ENCODE results near the gene MCHR1. TPM values are rescaled to one million over a fixed set of nuclear protein-coding genes. Genes with fewer than 3 reads are reported as not detected.

The MCHR1 gene
- total and polyA plus RNA-seq, 2 experiments from 2014 or later: 0.91 to 2.4 TPM

GRCh38 chr22:40703174-40703573 lies 23.9 kb downstream of the MCHR1 start:
- H3K4me3 ChIP-seq: no peak overlapping the region
- DNase-seq (ENCODE audit: low spot score) (no peak), ATAC-seq (peak; percentile 43; the same call in 2 of the 3 replicates)
- Mint-ChIP-seq H3K27me3 (ENCODE audit: insufficient read depth, low read depth, poor library complexity) (peaks cover 9% of the 10 kb centered on the region), H3K4me1 (peaks cover 3% of the 10 kb centered on the region; the same call in 2 of the 3 replicates), H3K27ac (no peak overlapping the region), H3K36me3 (ENCODE audit: low read depth) (peaks cover 7% of the 10 kb centered on the region), H3K9me3 (peaks cover 14% of the 10 kb centered on the region), H3K4me3 (no peak overlapping the region)
- no peak overlapping the region for H3K4me2 ChIP-seq
- no peaks in the 10 kb centered on the region for H4K20me1 ChIP-seq (replicated peaks; ENCODE audit: insufficient read depth)
- peaks cover 3% of the 10 kb centered on the region; the same call in 1 of the 2 replicates for H3K9me2 ChIP-seq (ENCODE audit: insufficient read depth)
- TF ChIP-seq ZNF114 (CRISPR knock-in tag; IDR thresholded peaks at IDR 0.05) (no peak), STAT1 (IDR thresholded peaks at IDR 0.05; ENCODE audit: unreplicated experiment) (no peak), EZH2phosphoT487 (IDR thresholded peaks at IDR 0.05; ENCODE audit: unreplicated experiment) (no peak), NANOG (IDR thresholded peaks at IDR 0.05; ENCODE audit: borderline replicate concordance) (no peak), CTCF (conservative IDR thresholded peaks at IDR 0.05; ENCODE audit: low read depth in 2 of 2) (no peak)
- H3K27ac ChIP-seq (ENCODE audit: low read depth): no peak overlapping the region
- no peaks in the 10 kb centered on the region; the same call in 1 of the 2 replicates for H3K36me3 ChIP-seq (ENCODE audit: insufficient read depth)
- H3K27me3 ChIP-seq (ENCODE audit: insufficient read depth): no peaks in the 10 kb centered on the region
- H3F3A ChIP-seq (replicated peaks; ENCODE audit: low read depth): 0 out of 2 replicates have a peak, but pooled peaks cover 3% of the 10 kb centered on the region
- peaks cover 8% of the 10 kb centered on the region for H3K4me1 ChIP-seq (ENCODE audit: insufficient read depth)
- no peak overlapping the region for H2AFZ ChIP-seq
- H3K79me2 ChIP-seq (replicated peaks; ENCODE audit: insufficient read depth): no peaks in the 10 kb centered on the region

DNA sequence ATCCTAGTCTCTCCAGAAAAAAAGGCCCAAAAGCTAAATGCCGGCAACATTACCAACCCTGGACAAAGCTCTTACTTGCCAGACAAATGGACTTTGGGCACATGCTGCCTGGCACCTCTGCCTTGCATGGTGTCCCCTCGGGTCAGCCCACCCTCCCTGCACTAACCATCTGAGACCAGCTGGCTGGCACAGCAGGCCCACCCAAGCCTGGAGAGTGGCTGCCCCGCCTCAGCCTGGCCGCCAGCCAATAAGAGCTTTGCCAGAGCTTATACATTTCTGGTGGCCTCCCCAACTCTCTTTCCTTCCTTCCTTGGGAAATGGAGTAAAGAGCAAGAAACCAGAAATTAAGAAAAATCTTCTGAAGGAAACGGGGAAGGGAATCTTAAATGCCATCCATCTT lies 24.5 kb downstream of the MCHR1 start:
- no peak overlapping the region for H3K4me3 ChIP-seq
- peaks cover 4% of the 10 kb centered on the region; the same call in 1 of the 2 replicates for H3K9me2 ChIP-seq (ENCODE audit: insufficient read depth)
- Mint-ChIP-seq H3K4me3 (no peak overlapping the region), H3K9me3 (peaks cover 14% of the 10 kb centered on the region), H3K27ac (no peak overlapping the region), H3K36me3 (ENCODE audit: low read depth) (peaks cover 7% of the 10 kb centered on the region), H3K27me3 (ENCODE audit: insufficient read depth, low read depth, poor library complexity) (peaks cover 12% of the 10 kb centered on the region), H3K4me1 (peaks cover 3% of the 10 kb centered on the region; the same call in 2 of the 3 replicates)
- H3K79me2 ChIP-seq (replicated peaks; ENCODE audit: insufficient read depth): no peaks in the 10 kb centered on the region
- TF ChIP-seq ETS1 (IDR thresholded peaks at IDR 0.05) (no peak), ZNF462 (CRISPR knock-in tag; IDR thresholded peaks at IDR 0.05) (no peak), CTCF (conservative IDR thresholded peaks at IDR 0.05; ENCODE audit: low read depth in 2 of 2) (no peak), CREB1 (CRISPR knock-in tag; IDR thresholded peaks at IDR 0.05; ENCODE audit: low read depth) (no peak), STAT1 (IDR thresholded peaks at IDR 0.05; ENCODE audit: unreplicated experiment) (no peak)
- ATAC-seq: peak; percentile 26; the same call in 1 of the 3 replicates
- no peaks in the 10 kb centered on the region; the same call in 1 of the 2 replicates for H3K36me3 ChIP-seq (ENCODE audit: insufficient read depth)
- H3K4me2 ChIP-seq: no peak overlapping the region
- no peaks in the 10 kb centered on the region for H3K27me3 ChIP-seq (ENCODE audit: insufficient read depth)
- H4K20me1 ChIP-seq (replicated peaks; ENCODE audit: insufficient read depth): no peaks in the 10 kb centered on the region
- H3F3A ChIP-seq (replicated peaks; ENCODE audit: low read depth): 0 out of 2 replicates have a peak, but pooled peaks cover 3% of the 10 kb centered on the region
- peaks cover 8% of the 10 kb centered on the region for H3K4me1 ChIP-seq (ENCODE audit: insufficient read depth)
- H3K27ac ChIP-seq (ENCODE audit: low read depth): no peak overlapping the region
- no peak overlapping the region; the same call in 1 of the 2 replicates for H2AFZ ChIP-seq
- no peak for DNase-seq (ENCODE audit: low spot score)

Measured in GM23338 (cell line).